Measurements from ENCODE around the gene GANC.

DNA sequence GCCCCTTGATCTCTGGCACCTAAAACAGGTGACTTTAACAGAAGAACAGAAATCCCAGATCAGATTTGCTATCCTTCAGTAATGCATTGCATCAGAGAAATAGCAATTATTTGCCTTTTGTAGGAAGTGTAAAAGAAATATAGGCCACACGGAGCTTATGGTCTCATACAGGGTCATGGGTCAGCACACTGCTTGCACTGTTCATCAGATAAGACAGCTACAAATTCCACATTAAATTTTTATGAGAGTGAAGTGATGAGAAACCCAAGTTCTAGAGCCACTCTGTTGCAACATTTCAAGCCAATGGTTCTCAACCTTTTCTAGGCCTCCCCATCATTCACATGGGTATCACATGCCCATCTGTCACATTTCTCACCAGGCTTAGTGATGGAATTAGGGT lies 33.7 kb downstream of the GANC start:
- TF ChIP-seq, protein P1, sequence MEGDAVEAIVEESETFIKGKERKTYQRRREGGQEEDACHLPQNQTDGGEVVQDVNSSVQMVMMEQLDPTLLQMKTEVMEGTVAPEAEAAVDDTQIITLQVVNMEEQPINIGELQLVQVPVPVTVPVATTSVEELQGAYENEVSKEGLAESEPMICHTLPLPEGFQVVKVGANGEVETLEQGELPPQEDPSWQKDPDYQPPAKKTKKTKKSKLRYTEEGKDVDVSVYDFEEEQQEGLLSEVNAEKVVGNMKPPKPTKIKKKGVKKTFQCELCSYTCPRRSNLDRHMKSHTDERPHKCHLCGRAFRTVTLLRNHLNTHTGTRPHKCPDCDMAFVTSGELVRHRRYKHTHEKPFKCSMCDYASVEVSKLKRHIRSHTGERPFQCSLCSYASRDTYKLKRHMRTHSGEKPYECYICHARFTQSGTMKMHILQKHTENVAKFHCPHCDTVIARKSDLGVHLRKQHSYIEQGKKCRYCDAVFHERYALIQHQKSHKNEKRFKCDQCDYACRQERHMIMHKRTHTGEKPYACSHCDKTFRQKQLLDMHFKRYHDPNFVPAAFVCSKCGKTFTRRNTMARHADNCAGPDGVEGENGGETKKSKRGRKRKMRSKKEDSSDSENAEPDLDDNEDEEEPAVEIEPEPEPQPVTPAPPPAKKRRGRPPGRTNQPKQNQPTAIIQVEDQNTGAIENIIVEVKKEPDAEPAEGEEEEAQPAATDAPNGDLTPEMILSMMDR (IDR thresholded peaks at IDR 0.05), result no peak
- no peak for TF ChIP-seq POLR2AphosphoS5 (IDR thresholded peaks at IDR 0.05)
- TF ChIP-seq EP300 (IDR thresholded peaks at IDR 0.05; ENCODE audit: low read depth), result no peak
